Smooth muscle cell (in vitro differentiated cells): Measurements from ENCODE around the gene RPS18. TPM values are rescaled to one million over a fixed set of nuclear protein-coding genes. Genes with fewer than 3 reads are reported as not detected.

Experiments used
- DNase-seq: peaks from one replicate; lab custom pipeline; 2025; ENCODE audit not compliant: unreplicated experiment; lab: John Stamatoyannopoulos, UW
- H2AFZ ChIP-seq: fragments of 200-600 bp; sonication (generic); 2 replicates; pipeline ENCODE4 v1.6.0; 2016; ENCODE audit warnings: antibody characterized with exemption, low read depth, mild to moderate bottlenecking
- H3F3A ChIP-seq: fragments of 200-600 bp; sonication (generic); 2 replicates; pipeline ENCODE4 v1.6.0; 2017; ENCODE audit warnings: antibody characterized with exemption, low read depth
- H3K27ac ChIP-seq: fragments of 200-600 bp; sonication (generic); 2 replicates; pipeline ENCODE4 v1.5.1; 2016; ENCODE audit warnings: low read depth, mild to moderate bottlenecking
- H3K27me3 ChIP-seq: fragments of 200-600 bp; sonication (generic); 2 replicates; pipeline ENCODE4 v1.6.1; 2016; ENCODE audit warnings: low read depth, mild to moderate bottlenecking
- H3K36me3 ChIP-seq: fragments of 200-600 bp; sonication (generic); 2 replicates; pipeline ENCODE4 v1.5.1; 2016; ENCODE audit warnings: low read depth
- H3K4me1 ChIP-seq: fragments of 200-600 bp; sonication (generic); 2 replicates; pipeline ENCODE4 v1.5.1; 2016; ENCODE audit warnings: low read depth
- H3K4me2 ChIP-seq: fragments of 200-600 bp; sonication (generic); 2 replicates; pipeline ENCODE4 v1.6.0; 2016; ENCODE audit warnings: mild to moderate bottlenecking
- H3K4me3 ChIP-seq: fragments of 200-600 bp; sonication (generic); 2 replicates; pipeline ENCODE4 v1.5.1; 2016; ENCODE audit warnings: mild to moderate bottlenecking
- H3K79me2 ChIP-seq: fragments of 200-600 bp; sonication (generic); 2 replicates; pipeline ENCODE4 v1.6.0; 2016; ENCODE audit warnings: low read depth, mild to moderate bottlenecking
- H3K9ac ChIP-seq: fragments of 200-600 bp; sonication (generic); 2 replicates; pipeline ENCODE4 v1.6.0; 2016; ENCODE audit warnings: low read depth
- H3K9me3 ChIP-seq: fragments of 200-600 bp; sonication (generic); replicated peaks from 2 replicates; pipeline ENCODE4 v1.5.1; 2016; ENCODE audit warnings: low read depth
- H4K20me1 ChIP-seq: fragments of 200-600 bp; sonication (generic); 2 replicates; pipeline ENCODE4 v1.6.0; 2016; ENCODE audit warnings: low read depth
- CTCF ChIP-seq: fragments of 200-600 bp; sonication (generic); IDR thresholded peaks from 2 replicates; pipeline ENCODE4 v1.5.1; 2017; ENCODE audit warnings: borderline replicate concordance, mild to moderate bottlenecking, antibody characterized with exemption; ENCODE audit not compliant: insufficient read depth, poor library complexity, severe bottlenecking
- WGBS: methylation state at CpG from one replicate; pipeline ENCODE4 v1.1.7; 2016; ENCODE audit warnings: low lambda C conversion rate; 5-methylcytosine and 5-hydroxymethylcytosine counted together
- polyA plus RNA-seq: library from polyadenylated mRNA; unstranded; fragments of >200 nt; fragmentation: Nextera tagmentation; extraction: Ambion mirVana; gene quantifications from 2 replicates; pipeline ENCODE4 v1.2.1, GENCODE V29; 2016
- total RNA-seq: library from RNA; depleted of rRNA; stranded (reverse); fragments of >200 nt; gene quantifications from 2 replicates; pipeline ENCODE4 v1.2.3, GENCODE V29; 2014

The RPS18 gene
- total and polyA plus RNA-seq, 2 experiments from 2014 or later: 1,848 to 3,261 TPM

- Histone ChIP-seq H3F3A (no peaks in the 10 kb centered on the region), H3K27me3 (peaks cover 1% of the 10 kb centered on the region), H3K4me3 (no peak overlapping the region), H4K20me1 (no peaks in the 10 kb centered on the region), H3K27ac (no peak overlapping the region), H3K79me2 (no peaks in the 10 kb centered on the region), H2AFZ (no peak overlapping the region), H3K9ac (no peak overlapping the region), H3K9me3 (no peaks in the 10 kb centered on the region), H3K36me3 (no peaks in the 10 kb centered on the region), H3K4me2 (no peak overlapping the region), H3K4me1 (no peaks in the 10 kb centered on the region)
- no peak for TF ChIP-seq CTCF
- no peak for DNase-seq
- 94% methylated on average over 6 of the region's 6 CpGs for WGBS
Measured at GRCh38 chr6:33236852-33237251, 35.0 kb upstream of the RPS18 start.

GRCh38 chr6:33237741-33238140 is 34.1 kb upstream of the RPS18 start:
- H2AFZ ChIP-seq: no peak overlapping the region
- H4K20me1 ChIP-seq: no peaks in the 10 kb centered on the region
- WGBS: 79% methylated on average over 2 of the region's 2 CpGs
- H3K27ac ChIP-seq: no peak overlapping the region
- no peak overlapping the region for H3K4me3 ChIP-seq
- no peaks in the 10 kb centered on the region for H3F3A ChIP-seq
- no peaks in the 10 kb centered on the region for H3K79me2 ChIP-seq
- H3K9me3 ChIP-seq: no peaks in the 10 kb centered on the region
- no peak for DNase-seq
- H3K9ac ChIP-seq: no peak overlapping the region
- peaks cover 9% of the 10 kb centered on the region for H3K27me3 ChIP-seq
- no peaks in the 10 kb centered on the region for H3K36me3 ChIP-seq
- H3K4me1 ChIP-seq: no peaks in the 10 kb centered on the region
- no peak overlapping the region for H3K4me2 ChIP-seq
- no peak for TF ChIP-seq CTCF

GRCh38 chr6:33241968-33242367 is 29.9 kb upstream of the RPS18 start:
- H3F3A ChIP-seq: no peaks in the 10 kb centered on the region
- H3K36me3 ChIP-seq: no peaks in the 10 kb centered on the region
- no peaks in the 10 kb centered on the region for H3K4me1 ChIP-seq
- no peak for DNase-seq
- 66% methylated on average over 3 of the region's 3 CpGs for WGBS
- H3K9me3 ChIP-seq: no peaks in the 10 kb centered on the region
- H3K4me3 ChIP-seq: no peak overlapping the region
- no peak overlapping the region for H3K27ac ChIP-seq
- no peak for TF ChIP-seq CTCF
- H3K79me2 ChIP-seq: no peaks in the 10 kb centered on the region
- H3K9ac ChIP-seq: no peak overlapping the region
- no peaks in the 10 kb centered on the region for H4K20me1 ChIP-seq
- H3K27me3 ChIP-seq: peaks cover 16% of the 10 kb centered on the region
- H2AFZ ChIP-seq: no peak overlapping the region
- no peak overlapping the region for H3K4me2 ChIP-seq

GRCh38 chr6:33243476-33243875 is 28.4 kb upstream of the RPS18 start:
- H3K9me3 ChIP-seq: no peaks in the 10 kb centered on the region
- H2AFZ ChIP-seq: no peak overlapping the region
- peaks cover 16% of the 10 kb centered on the region for H3K27me3 ChIP-seq
- peaks cover 2% of the 10 kb centered on the region for H3K4me1 ChIP-seq
- H3K9ac ChIP-seq: no peak overlapping the region
- 65% methylated on average over 1 of the region's 1 CpG for WGBS
- H3K4me2 ChIP-seq: no peak overlapping the region
- H3K4me3 ChIP-seq: no peak overlapping the region
- no peaks in the 10 kb centered on the region for H3F3A ChIP-seq
- no peak for TF ChIP-seq CTCF
- H3K27ac ChIP-seq: no peak overlapping the region
- no peak for DNase-seq
- no peaks in the 10 kb centered on the region for H4K20me1 ChIP-seq
- no peaks in the 10 kb centered on the region for H3K36me3 ChIP-seq
- H3K79me2 ChIP-seq: no peaks in the 10 kb centered on the region
